PC-9 (cell line): Measurements from ENCODE around the gene YWHAE. TPM values are rescaled to one million over a fixed set of nuclear protein-coding genes. Genes with fewer than 3 reads are reported as not detected.
"Not testable (repeated sequence)": the region's sequence is repeated elsewhere in the genome, so short reads cannot be mapped to it uniquely, and the experiment has no call there.

Source experiments
- BruUV-seq: library from RNA; stranded (reverse); fragments of 400-500 nt; replicated peaks from 2 replicates; lab custom pipeline; 2021; lab: Mats Ljungman, UMichigan
- CTCF ChIA-PET: fragments of 300-600 bp; sonication (Branson Sonifier 250); formaldehyde crosslinking; loops from one replicate; lab custom pipeline; 2022; ENCODE audit warnings: antibody characterized with exemption; lab: Charles Lee
- POLR2A ChIA-PET: fragments of 300-600 bp; sonication (Branson Sonifier 250); formaldehyde crosslinking; loops from one replicate; lab custom pipeline; 2022; ENCODE audit warnings: antibody characterized with exemption; ENCODE audit not compliant: unreplicated experiment; lab: Charles Lee
- DNase-seq, 2 experiments: peaks; one replicate each; pipeline versions ENCODE4 v3.0.0 to v3.0.0-alpha.2; 2015 to 2022; ENCODE audit warnings: mixed read lengths in 1 of 2
- H2AFZ ChIP-seq: fragments of 200-600 bp; sonication (generic); 2 replicates; pipeline ENCODE4 v1.8.1; 2017; ENCODE audit warnings: antibody characterized with exemption
- H3F3A ChIP-seq: fragments of 200-600 bp; sonication (generic); 2 replicates; pipeline ENCODE4 v1.8.1; 2017; ENCODE audit warnings: antibody characterized with exemption, mild to moderate bottlenecking, low read depth; ENCODE audit not compliant: insufficient read depth
- H3K27ac ChIP-seq: fragments of 200-600 bp; sonication (generic); 2 replicates; pipeline ENCODE4 v1.6.1; 2016; ENCODE audit warnings: mixed run types
- H3K27me3 ChIP-seq: fragments of 200-600 bp; sonication (generic); 2 replicates; pipeline ENCODE4 v1.6.1; 2016; ENCODE audit warnings: low read depth, mixed run types; ENCODE audit not compliant: insufficient read depth
- H3K36me3 ChIP-seq: fragments of 200-600 bp; sonication (generic); 2 replicates; pipeline ENCODE4 v1.6.1; 2016; ENCODE audit warnings: low read depth, mixed run types
- H3K4me1 ChIP-seq: fragments of 200-600 bp; sonication (generic); replicated peaks from 2 replicates; pipeline ENCODE4 v1.6.1; 2016; ENCODE audit warnings: mixed run types; ENCODE audit not compliant: insufficient read depth
- H3K4me2 ChIP-seq: fragments of 200-600 bp; sonication (generic); 2 replicates; pipeline ENCODE4 v1.6.1; 2017; ENCODE audit warnings: mixed run types
- H3K4me3 ChIP-seq: fragments of 200-600 bp; sonication (generic); 2 replicates; pipeline ENCODE4 v1.6.1; 2016; ENCODE audit warnings: mixed run types
- H3K79me2 ChIP-seq: fragments of 200-600 bp; sonication (generic); 2 replicates; pipeline ENCODE4 v1.6.1; 2017; ENCODE audit warnings: low read depth, mixed run types
- H3K9me2 ChIP-seq: fragments of 200-600 bp; sonication (generic); 2 replicates; pipeline ENCODE4 v1.8.1; 2017; ENCODE audit warnings: mild to moderate bottlenecking; ENCODE audit not compliant: insufficient read depth
- H3K9me3 ChIP-seq: fragments of 200-600 bp; sonication (generic); 2 replicates; pipeline ENCODE4 v1.8.1; 2016; ENCODE audit warnings: low read depth; ENCODE audit not compliant: insufficient read depth
- H4K20me1 ChIP-seq: fragments of 200-600 bp; sonication (generic); 2 replicates; pipeline ENCODE4 v1.8.1; 2017; ENCODE audit not compliant: insufficient read depth
- CTCF ChIP-seq: fragments of 200-600 bp; sonication (generic); conservative IDR thresholded peaks from 2 replicates; pipeline ENCODE4 v1.6.1; 2017; ENCODE audit warnings: mixed run types, antibody characterized with exemption, mild to moderate bottlenecking, moderate library complexity
- EZH2 ChIP-seq: fragments of 200-600 bp; sonication (generic); IDR thresholded peaks from 2 replicates; pipeline ENCODE4 v1.8.0; 2017; ENCODE audit warnings: antibody characterized with exemption, low read depth
- intact Hi-C: fragments of 100-400 bp; cut with micrococcal nuclease; formaldehyde crosslinking; loops from one replicate; pipeline ENCODE4 v1.10.0; 2022; ENCODE audit not compliant: unreplicated experiment
- total RNA-seq: library from RNA; stranded (reverse); gene quantifications from 2 replicates; pipeline ENCODE4 v1.2.3, GENCODE V29; 2021

The YWHAE gene
- total RNA-seq, 1 experiment from 2014 or later: 1,140 TPM

- POLR2A ChIA-PET: no interaction called here
- no peak overlapping the region for H3K4me3 ChIP-seq
- no peak overlapping the region for H3K27ac ChIP-seq
- H3K36me3 ChIP-seq: no peaks in the 10 kb centered on the region
- peak in 1 of 2 experiments; percentile 38 for DNase-seq
- BruUV-seq: no TSS peak
- H3K79me2 ChIP-seq: no peaks in the 10 kb centered on the region
- H3K4me2 ChIP-seq: no peak overlapping the region
- H3F3A ChIP-seq: peaks cover 8% of the 10 kb centered on the region
- TF ChIP-seq EZH2 (no peak), CTCF (no peak)
- no peaks in the 10 kb centered on the region for H3K9me2 ChIP-seq
- H3K4me1 ChIP-seq: peaks cover 9% of the 10 kb centered on the region; the same call in 1 of the 2 replicates
- intact Hi-C loops: no loop called here
- peaks cover 31% of the 10 kb centered on the region for H3K27me3 ChIP-seq
- no peaks in the 10 kb centered on the region for H3K9me3 ChIP-seq
- H2AFZ ChIP-seq: no peak overlapping the region
- H4K20me1 ChIP-seq: no peaks in the 10 kb centered on the region
- CTCF ChIA-PET: no interaction called here
Observed at GRCh38 chr17:1312261-1312870, 87.7 kb downstream of the YWHAE start.

GRCh38 chr17:1307829-1308228 is 92.2 kb downstream of the YWHAE start:
- H3K9me3 ChIP-seq, H3K9me2 ChIP-seq, H3K36me3 ChIP-seq, H4K20me1 ChIP-seq, DNase-seq, H3K4me1 ChIP-seq, H3K4me3 ChIP-seq, H3K4me2 ChIP-seq, BruUV-seq, H3K79me2 ChIP-seq, H2AFZ ChIP-seq, intact Hi-C loops, POLR2A ChIA-PET, CTCF ChIA-PET, H3K27ac ChIP-seq, H3F3A ChIP-seq: not testable (repeated sequence)
- H3K27me3 ChIP-seq: peaks cover 16% of the 10 kb centered on the region; the same call in 1 of the 2 replicates

GRCh38 chr17:1304962-1305563 is 95.0 kb downstream of the YWHAE start:
- Histone ChIP-seq H3K79me2 (no peaks in the 10 kb centered on the region), H3K27ac (no peak overlapping the region), H3K4me2 (no peak overlapping the region), H3K4me3 (no peak overlapping the region), H3K4me1 (peaks cover 8% of the 10 kb centered on the region), H4K20me1 (no peaks in the 10 kb centered on the region), H3K9me3 (no peaks in the 10 kb centered on the region), H3K27me3 (peaks cover 36% of the 10 kb centered on the region; the same call in 1 of the 2 replicates), H3K36me3 (no peaks in the 10 kb centered on the region), H3F3A (0 out of 2 replicates have a peak, but pooled peaks cover 8% of the 10 kb centered on the region), H2AFZ (no peak overlapping the region), H3K9me2 (no peaks in the 10 kb centered on the region)
- BruUV-seq: no TSS peak
- intact Hi-C loops: no loop called here
- CTCF ChIA-PET: no interaction called here
- POLR2A ChIA-PET: no interaction called here
- no peak for DNase-seq
- TF ChIP-seq CTCF (no peak), EZH2 (no peak)
